Islet precursor cell (in vitro differentiated cells): ENCODE data around the gene PROKR1.
"Not testable (repeated sequence)": the region's sequence is repeated elsewhere in the genome, so short reads cannot be mapped to it uniquely, and the experiment has no call there.

Experiments
- DNase-seq: peaks from one replicate; pipeline ENCODE4 v3.0.0-alpha.2; 2018

The PROKR1 gene

DNA sequence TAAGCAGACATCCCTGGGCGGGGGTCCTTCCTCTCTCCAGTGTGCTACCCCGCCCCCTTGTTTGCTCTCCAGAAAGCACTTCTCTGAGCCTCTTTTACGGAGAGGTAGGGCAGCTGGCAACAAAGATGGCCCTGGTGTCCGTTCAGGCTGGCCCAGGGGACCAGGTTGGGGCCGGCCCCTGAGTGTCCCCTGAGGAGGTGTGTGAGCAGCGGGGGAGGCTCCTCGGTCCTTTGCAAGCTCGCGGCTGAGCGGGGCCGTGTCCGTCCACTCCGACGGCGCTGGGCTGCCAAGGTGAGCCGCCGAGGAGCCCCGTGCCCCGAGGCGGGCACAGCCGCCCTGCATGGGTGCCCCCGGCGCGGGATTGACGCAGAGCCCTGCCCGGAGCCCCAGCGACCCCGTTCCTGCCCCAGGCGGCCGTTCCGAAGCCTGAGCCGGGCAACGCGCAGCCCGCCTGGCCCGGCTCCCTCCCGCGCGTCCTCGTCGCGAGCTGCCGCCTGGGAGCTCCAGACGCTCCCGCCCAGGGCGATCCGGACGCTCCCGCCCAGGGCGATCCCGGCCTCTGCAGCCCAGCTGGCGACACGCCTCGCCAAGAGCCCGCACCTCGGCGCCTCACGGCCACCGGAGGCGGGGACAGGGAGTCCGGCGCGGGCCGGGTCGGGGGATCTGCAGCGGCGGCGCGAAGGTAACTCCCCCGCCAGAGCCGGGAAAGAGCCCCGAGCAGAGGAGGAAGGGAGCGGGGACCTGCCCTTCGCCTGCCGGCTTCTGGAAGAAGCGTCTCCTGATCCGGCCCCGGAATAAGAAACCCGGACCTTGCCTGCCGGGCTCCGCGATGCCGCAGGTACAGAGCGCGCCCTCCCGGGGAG, at the start of gene PROKR1:
TSS of gene PROKR1 (plus strand) at position 569 of the 863 bp plus-strand sequence. CDS start 2,243 bp downstream, outside the sequence.
- DNase-seq = peak; percentile 79

GRCh38 chr2:68594041-68594440, 49.3 kb upstream of the PROKR1 start:
- no peak for DNase-seq

GRCh38 chr2:68594674-68595492, 48.5 kb upstream of the PROKR1 start:
- peak; percentile 62 for DNase-seq

GRCh38 chr2:68595493-68595785, 47.9 kb upstream of the PROKR1 start:
- DNase-seq = not testable (repeated sequence)

GRCh38 chr2:68600495-68600894, 42.9 kb upstream of the PROKR1 start:
- DNase-seq = not testable (repeated sequence)

GRCh38 chr2:68603059-68603458, 40.3 kb upstream of the PROKR1 start:
- no peak for DNase-seq

- no peak for DNase-seq
Measured at GRCh38 chr2:68604077-68604476, 39.3 kb upstream of the PROKR1 start.

- DNase-seq = no peak
Measured at GRCh38 chr2:68605939-68606338, 37.4 kb upstream of the PROKR1 start.

DNA sequence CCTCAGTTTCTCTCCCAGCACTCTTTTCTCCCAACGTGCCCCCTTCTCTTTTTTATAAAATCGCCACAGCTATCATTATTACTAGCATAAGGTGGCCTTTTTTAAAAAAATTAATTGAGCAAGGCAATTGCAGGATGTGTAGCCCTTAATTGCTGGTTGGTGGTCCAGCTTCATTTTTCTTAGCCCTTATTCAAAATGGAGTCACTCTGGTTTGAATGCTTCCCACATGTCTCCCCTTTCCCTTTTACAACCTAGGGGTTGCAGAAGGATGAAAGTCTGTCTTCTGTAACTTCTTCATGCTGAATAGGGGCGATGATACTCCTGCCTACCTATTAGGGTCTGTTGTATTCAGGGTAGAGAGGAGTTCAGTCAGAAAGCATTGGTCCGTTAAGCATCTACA, 36.6 kb upstream of the PROKR1 start:
- no peak for DNase-seq

DNA sequence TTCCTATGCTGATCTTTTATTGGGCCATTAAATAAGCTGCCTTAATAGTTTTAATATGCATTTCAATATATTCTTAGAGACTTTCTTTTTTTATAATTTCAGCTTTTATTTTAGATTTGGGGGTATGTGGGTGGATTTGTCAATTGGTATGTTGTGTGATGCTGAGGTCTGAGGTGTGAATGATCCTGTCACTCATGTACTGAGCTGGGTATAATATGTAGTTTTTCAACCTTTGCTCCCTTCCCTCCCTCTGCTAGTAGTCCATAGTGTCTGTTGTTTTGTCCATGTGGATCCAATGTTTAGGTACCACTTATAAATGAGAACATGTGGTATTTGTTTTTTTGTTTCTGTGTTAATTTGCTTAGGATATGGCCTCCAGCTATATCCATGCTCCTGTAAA, 35.5 kb upstream of the PROKR1 start:
- no peak for DNase-seq

DNA sequence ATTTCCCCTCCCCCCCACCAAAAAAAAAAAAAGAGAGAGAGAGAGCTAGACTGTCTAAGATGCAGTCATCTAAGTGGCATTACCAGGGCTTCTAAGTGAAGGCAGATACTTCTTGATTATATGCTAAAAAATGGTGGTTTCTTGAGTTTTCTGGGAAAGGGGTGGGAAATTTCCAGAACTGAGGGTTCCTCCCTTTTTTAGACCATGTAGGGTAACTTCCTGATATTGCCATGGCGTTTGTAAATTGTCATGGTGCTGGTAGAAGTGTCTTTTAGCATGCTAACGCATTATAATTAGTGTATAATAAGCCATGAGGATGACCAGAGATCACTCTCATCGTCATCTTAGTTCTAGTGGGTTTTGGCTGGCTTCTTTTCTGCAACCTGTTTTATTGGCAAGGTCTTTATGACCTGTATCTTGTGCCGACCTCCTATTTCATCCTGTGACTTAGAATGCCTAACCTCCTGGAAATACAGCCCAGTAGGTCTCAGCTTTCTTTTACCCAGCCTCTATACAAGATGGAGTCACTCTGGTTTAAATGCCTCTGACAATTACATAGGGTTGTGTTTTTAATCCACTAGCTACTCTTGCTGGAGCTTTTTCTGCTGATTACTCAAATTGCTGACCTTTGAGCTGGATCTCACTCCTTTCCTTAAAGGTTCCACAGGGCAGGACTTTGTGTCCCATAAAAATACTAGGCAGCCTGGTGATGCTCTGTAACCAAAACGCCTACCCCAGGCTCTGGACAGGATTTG, 30.4 kb upstream of the PROKR1 start:
- no peak for DNase-seq

GRCh38 chr2:68620772-68621171, 22.6 kb upstream of the PROKR1 start:
- DNase-seq = no peak

DNA sequence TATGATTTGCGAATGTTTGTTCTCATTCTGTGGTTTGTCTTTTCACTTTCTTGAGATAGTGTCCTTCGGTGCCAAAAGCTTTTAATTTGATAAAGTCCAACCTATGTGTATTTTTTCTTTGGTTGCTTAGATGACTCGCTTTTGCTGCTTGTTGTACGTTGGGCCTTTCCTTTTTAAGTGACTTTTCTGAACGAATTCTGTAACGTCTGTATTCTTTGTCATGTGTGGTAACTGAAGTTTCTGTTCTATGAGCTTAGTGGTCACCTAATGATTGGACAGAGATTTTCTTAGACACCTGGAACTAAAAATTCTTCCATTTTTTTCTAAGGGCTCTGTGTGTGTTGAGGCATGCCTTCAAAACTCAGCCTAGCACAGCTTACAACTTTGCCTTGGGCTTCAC, 19.6 kb upstream of the PROKR1 start:
- DNase-seq = no peak

- no peak for DNase-seq
Measured at GRCh38 chr2:68627615-68628014, 15.8 kb upstream of the PROKR1 start.

- no peak for DNase-seq
Measured at GRCh38 chr2:68632021-68632420, 11.4 kb upstream of the PROKR1 start.

DNA sequence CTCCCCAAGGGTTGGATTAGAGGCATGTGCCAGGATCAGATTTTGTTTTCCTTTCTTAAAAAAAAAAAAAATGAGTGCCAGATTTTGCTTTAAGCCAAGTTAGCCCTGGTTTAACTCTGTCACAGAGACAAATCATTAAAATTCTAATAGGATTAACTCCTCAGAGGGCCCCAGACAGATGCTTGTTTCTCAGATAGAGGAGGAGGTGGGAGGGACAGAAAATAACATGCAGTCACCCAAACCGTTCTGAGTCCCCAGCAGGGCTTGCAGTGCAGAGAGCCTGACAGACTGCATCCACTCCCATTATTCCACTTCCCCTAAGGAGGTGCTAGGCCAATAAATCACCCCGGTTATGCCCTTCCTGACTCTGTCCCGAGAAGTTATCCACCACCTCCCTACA, 6.3 kb upstream of the PROKR1 start:
- no peak for DNase-seq

- no peak for DNase-seq
Measured at GRCh38 chr2:68643874-68644485, 601 bp downstream of the PROKR1 start.

GRCh38 chr2:68645523-68645922, 2.1 kb downstream of the PROKR1 start:
- no peak for DNase-seq

GRCh38 chr2:68646303-68646702, 2.9 kb downstream of the PROKR1 start:
- no peak for DNase-seq

- DNase-seq = no peak
Measured at GRCh38 chr2:68650645-68651044, 7.3 kb downstream of the PROKR1 start.

DNA sequence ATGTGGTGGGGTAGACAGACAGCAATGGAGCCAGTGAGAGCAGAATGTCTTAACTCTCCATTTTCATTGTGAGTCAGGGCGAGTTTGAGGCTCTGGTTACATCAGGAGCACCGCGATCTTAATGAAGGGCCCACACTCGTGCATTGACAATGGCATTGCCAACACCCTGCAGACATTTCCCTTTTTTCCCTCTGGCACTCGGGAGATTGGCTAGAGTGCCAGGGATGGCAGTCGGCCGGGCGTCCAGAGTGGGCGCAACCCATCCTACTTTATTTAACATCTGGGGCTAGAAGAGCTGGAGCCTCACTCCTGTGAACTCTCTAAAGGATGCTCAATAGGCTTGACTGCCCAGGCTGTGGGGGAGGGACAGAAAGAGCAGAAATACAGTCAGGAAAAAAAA, 9.7 kb downstream of the PROKR1 start:
- no peak for DNase-seq

DNA sequence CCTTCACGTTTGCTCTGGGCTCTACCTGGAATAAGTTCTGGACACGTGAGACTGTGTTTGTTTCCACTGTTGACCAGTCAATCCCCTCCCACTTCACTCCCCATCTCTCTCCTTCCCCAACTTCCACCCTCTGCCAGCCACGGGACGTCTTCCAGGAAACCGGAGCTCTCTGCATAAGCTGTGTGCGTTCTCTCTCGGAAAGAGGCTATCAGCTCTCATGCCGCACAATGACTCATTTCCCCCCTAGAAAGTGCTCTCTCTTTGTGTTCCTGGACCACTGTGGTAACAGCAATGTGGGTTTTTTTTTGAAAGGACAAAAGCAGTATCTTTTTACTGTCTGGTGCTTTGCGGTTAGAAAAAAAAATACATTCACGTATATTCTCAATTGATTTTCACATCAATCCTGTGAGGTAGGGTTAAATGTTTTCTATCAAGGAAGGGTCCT, 10.2 kb downstream of the PROKR1 start:
- DNase-seq = peak; percentile 67

GRCh38 chr2:68658266-68658665, 14.9 kb downstream of the PROKR1 start:
- DNase-seq = no peak
